NCI-H146 (cell line): ENCODE measurements around the gene SART1.

Source experiments
- DNase-seq: peaks from one replicate; lab custom pipeline; 2025; lab: John Stamatoyannopoulos, UW

SART1 gene, protein sequence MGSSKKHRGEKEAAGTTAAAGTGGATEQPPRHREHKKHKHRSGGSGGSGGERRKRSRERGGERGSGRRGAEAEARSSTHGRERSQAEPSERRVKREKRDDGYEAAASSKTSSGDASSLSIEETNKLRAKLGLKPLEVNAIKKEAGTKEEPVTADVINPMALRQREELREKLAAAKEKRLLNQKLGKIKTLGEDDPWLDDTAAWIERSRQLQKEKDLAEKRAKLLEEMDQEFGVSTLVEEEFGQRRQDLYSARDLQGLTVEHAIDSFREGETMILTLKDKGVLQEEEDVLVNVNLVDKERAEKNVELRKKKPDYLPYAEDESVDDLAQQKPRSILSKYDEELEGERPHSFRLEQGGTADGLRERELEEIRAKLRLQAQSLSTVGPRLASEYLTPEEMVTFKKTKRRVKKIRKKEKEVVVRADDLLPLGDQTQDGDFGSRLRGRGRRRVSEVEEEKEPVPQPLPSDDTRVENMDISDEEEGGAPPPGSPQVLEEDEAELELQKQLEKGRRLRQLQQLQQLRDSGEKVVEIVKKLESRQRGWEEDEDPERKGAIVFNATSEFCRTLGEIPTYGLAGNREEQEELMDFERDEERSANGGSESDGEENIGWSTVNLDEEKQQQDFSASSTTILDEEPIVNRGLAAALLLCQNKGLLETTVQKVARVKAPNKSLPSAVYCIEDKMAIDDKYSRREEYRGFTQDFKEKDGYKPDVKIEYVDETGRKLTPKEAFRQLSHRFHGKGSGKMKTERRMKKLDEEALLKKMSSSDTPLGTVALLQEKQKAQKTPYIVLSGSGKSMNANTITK

DNA sequence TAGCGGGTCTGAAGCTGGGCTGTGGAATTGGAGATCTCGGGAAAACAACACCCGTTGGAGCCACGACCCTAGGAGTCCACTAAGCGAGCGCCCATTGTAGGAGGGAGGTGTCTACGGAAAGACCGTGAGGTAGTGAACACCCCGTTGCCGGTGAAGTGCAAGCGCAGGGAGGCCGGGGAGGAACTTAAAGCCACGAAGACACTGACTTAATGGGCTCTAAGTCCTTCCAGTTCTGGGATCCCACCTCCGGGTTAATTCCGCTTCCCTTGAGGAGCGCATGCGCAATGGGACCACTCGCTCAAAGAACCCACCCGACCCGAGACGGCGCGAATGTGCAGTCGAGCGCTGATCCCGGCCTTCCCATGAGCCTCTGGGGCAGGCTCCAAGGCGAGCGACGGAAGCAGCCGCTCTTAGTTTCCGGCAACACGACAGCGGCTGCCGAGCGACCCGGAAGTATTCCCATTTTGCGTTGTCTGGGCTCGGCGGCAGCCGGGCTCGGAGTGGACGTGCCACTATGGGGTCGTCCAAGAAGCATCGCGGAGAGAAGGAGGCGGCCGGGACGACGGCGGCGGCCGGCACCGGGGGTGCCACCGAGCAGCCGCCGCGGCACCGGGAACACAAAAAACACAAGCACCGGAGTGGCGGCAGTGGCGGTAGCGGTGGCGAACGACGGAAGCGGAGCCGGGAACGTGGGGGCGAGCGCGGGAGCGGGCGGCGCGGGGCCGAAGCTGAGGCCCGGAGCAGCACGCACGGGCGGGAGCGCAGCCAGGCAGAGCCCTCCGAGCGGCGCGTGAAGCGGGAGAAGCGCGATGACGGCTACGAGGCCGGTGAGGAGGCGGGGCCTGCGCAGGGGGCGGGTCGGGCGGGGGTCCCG, at the start of gene SART1:
TSS of gene SART1 (plus strand) at position 468 of the 874 bp plus-strand sequence. CDS start at position 515, 47 bp downstream.
- peak; percentile 98 for DNase-seq

DNA sequence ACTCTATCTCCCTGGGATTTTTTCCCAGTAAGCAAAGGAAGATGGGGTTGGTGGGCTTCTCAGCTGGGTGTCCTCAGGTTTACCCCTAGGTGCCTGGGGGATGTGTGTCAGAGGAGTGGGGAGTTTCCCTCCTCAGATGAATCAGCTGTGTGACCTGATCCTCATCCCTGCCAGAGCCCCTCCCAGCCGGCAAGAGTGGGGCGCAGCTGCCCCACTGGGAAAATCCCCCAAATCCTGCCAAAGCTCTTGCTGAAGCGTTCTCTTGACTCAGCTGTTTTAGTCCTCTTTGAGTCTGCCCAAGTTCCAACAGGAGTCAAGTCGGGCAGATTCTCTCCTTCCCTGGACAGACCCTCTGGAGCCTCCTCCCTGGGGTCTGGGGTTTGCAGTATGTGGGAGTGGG, 48.7 kb upstream of the SART1 start:
- DNase-seq: no peak

DNA sequence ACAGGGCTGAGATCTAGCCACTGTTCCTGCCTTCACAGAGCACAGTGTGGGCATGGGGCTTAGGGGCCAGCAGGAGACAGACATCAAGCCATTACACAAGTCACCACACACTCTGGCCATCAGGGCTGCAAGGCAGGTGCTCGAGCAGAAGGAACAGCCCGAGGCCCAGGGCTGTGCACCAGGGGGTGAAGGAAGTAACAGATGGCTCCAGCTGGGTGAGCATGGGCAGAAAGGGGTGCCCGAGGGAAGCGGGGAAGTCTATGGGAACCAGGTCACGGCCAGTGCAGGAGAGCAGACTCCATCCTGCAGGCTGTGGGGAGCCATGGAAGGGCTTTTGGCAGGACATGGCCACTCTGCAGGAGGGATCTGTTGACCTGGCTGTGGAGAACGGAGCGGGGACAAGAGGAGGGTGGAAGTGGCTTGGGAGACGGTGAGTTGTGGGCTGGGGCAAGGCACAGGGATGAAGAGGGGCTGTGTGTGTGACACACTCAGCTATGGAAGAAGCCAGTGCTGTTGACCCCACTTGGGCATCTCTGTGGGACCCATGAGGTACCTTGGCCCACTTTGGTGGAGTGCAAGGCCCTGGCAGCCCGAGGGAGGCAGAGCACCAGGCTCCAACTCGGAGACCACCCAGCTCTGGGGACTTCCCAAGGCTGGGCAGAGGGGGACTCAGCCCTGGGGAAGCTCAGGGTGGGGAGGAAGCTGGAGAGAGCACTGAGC, 46.3 kb upstream of the SART1 start:
- no peak for DNase-seq

DNA sequence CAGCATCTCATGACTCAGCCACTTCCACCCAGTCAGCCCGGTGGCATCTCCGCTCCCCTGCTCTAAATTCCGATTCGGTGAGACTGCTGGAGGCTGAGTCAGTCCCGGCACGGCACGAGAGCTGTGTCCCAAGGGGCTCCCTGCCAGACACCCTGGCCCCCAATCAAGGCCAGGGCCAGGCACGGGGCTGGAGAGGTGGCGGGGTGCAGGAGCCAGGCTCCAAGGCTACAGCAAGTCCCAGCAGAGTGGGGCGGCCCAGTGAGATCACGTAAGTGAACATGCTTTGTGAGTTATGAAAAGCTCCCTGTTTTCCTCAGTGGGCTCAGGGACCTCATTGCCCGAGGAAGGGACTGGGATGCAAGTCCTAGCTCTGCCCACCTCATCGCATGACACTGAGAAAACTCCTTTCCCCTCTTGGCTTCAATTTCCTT, 45.7 kb upstream of the SART1 start:
- DNase-seq: no peak

DNA sequence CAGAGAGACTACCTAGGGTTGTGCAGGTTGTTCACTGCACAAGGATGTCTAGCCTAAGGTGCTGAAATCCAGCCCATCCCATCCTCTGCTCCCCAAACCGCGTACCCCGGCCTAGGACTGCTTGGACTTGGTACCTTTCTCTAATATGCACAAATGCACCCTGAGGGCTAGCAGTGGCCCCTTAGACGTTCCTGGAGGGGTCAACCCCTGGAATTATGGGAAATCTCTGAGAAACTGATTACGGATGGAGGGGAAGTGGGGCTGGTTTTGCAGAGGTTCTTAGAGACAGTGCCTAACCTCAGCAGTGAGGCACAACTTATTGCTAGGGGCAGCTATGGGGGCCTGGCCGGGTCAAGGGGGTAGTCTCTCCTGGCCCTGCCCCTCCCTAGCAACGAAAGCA, 45.1 kb upstream of the SART1 start:
- DNase-seq: no peak

DNA sequence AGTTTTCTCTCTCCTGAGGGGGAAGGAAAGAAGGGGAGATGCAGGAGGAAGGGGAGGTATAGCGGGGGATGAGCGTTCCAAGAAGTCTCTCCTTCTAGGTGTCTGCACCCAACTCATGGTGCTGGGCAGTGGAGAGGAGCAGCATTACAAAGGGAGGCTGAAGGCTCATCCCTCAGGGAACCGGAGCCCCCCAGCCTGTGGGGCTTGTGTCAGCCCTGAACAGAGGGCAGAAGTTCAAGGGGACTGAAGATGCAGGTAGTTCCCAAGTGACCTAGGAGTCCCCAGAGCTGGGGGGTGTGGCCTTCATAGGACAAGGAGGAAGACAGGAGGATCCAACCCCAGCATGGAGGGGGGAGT, 44.5 kb upstream of the SART1 start:
- DNase-seq: no peak

DNA sequence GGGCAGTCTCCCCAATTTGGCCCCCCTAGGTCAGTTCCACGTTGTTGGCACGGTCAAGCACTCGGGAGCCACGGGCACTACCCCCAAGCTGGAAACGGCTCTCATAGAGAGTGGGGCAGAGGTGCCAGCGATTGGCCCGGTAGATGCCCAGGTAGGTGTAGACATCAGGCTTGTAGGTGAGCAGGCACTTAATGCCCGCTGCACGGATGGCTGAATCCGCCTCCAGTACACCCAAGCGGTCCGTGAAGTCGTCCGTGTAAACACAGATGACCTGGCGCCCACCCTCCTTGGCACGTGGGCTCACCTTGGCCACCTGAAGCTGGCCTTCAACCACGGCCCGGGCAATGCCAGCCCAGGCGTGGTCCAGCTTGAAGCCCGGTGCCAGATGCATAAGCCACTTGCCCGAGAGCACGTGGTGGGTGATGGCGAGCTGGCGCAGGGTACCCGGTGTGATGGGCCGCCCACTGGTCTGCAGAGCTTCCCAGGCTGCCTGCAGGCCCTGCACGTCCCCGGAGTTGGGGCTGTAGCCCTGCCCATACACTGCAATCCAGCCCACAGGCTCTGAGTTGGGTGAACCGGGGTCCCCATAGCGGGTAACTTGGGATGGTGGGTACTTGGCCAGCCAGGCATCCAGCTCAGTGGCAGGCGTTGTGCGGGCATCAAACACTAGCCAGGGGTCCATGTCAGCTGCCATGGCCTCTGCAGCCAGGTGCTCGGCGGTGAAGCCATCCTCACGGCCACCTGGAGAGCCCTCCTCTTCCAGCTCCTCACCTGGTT, 43.9 kb upstream of the SART1 start:
- no peak for DNase-seq

DNA sequence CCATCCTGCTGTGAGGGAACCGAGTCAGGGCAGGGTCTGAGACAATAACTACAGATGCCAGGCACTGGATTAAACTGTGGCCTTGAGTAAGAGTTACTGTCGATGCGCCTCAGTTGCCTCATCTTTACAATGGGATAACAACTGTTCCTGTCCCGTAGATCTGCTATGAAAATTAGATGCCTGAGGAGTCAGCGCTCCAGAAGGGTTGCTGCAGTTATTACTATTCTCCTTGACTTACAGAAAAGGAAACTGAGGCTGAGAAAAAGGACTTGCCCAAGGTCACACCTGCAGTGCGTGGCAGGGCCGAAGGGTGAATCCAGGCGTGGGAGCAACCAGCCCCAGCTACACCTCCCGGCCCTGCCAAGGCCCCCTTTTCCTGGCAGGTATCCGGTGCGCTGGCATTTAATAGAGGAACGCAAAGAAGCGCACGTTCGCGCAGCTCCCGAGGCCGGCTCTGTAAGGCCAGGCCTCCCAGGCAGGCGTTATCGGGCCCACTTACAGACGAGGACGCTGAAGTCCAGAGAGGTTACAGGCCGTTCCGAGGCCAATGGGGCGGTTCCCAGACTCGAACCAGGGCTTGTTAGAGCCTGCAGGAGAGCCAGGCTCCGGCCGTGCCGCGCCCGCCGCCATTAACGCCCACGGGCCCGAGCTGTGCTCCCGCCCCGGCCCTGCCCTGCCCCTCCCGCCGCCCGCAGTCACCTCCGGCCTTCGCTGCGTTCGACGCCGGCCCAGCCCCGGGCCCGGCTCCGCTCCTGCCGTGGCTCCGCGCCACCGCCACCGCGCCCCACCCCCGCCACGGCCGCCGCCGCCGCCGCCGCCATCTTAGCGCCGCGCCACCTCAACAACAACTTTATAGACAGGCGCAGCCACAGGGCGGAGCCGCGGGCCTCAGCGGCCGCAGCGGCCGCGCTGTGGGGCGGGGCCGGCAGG, 43.1 kb upstream of the SART1 start, which contains the start of gene C11orf68:
TSS of gene C11orf68 (minus strand) at position 852 of the 930 bp plus-strand sequence. CDS start at position 821, 31 bp downstream.
- DNase-seq: peak; percentile 48

DNA sequence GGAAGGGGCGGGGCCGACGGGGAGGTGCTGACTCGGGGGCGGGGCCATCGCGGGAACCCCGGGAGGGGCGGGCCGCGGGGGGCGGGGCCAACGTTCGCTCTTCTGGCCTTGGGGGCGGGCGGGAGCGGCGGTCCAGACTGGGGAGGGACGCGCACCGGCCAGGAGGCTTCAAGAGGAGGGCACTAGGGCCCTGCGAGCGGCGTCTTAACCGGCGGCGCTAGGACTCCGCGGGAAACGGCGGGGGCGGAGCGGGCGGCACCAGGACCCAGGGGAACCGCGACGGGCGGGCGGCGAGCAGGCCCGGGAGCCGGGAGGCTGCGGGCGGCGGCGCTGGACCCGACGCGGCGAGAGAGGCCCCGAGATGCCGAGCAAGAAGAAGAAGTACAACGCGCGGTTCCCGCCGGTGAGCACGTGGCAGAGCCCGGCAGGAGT, 42.4 kb upstream of the SART1 start, which contains the start of gene DRAP1:
TSS of gene DRAP1 (plus strand) at position 286 of the 432 bp plus-strand sequence. CDS start at position 362, 76 bp downstream.
- DNase-seq: peak; percentile 99

DNA sequence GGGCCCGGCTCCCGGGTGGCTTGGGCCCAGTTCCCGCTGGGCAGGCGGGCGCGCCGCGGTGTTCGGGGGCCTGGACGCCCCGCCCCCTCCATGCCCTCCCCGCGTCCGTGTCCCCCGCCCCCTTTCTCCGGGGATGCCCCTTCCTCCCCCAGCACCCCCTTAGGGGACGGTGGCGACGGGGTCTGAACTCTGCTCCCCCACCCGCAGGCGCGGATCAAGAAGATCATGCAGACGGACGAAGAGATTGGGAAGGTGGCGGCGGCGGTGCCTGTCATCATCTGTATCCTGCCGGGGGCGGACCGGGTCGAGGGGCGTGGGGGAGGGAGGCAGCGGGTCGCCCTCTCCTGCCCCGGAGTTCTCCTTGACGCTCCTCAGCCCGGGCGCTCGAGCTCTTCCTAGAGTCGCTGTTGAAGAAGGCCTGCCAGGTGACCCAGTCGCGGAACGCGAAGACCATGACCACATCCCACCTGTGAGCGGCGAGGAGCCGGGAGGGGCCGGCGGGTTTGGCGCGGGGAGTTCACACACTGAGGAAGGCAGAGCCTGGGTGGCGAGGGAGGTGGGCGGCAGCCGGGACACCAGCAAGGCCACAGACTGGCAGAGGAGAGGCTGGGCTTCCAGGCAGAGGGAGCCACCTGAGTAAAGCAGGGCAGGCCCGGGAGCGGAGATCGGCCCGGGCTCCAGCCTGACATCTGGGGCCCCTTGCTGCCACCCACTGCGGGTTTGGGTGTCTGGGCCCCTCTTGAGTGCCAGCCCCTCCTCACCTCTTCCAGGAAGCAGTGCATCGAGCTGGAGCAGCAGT, 41.8 kb upstream of the SART1 start:
- peak; percentile 54 for DNase-seq

DNA sequence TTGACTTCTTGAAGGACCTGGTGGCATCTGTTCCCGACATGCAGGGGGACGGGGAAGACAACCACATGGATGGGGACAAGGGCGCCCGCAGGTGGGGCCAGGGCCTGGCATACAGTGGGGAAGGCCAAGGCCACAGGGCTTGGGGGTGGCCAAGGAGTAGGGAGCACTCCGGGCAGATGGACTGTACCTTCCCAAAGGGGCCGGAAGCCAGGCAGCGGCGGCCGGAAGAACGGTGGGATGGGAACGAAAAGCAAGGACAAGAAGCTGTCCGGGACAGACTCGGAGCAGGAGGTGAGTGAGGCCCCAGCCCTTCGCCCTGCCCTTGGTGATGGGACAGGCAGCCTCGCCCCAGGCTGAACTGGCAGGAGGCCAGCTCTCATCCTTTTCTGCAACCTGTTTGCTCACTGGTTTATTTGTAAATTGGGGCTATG, 41.1 kb upstream of the SART1 start:
- DNase-seq: no peak

DNA sequence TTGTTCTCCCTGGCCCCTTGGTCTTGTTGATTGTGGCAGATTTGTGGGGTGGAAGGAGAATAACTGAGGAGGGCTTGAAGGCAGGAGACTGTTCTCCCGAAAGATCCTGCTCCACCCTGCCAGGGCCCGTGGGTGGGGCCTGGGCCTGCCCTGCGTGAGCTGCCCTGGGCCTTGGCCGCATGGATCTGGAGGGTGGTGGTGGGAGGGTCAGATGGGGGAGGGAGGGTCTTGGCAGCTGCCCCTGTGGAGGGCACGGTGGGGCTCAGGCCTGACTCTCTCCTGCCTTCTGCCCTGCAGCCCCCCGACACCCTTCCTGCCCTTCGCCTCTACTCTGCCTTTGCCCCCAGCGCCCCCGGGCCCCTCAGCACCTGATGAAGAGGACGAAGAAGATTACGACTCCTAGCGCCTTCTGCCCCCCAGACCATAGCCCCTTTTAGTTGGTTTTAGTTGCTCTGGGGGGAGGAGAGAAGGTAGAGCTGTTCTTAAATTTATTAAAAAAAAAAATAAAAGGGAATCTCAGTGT, 40.4 kb upstream of the SART1 start:
- DNase-seq: no peak

DNA sequence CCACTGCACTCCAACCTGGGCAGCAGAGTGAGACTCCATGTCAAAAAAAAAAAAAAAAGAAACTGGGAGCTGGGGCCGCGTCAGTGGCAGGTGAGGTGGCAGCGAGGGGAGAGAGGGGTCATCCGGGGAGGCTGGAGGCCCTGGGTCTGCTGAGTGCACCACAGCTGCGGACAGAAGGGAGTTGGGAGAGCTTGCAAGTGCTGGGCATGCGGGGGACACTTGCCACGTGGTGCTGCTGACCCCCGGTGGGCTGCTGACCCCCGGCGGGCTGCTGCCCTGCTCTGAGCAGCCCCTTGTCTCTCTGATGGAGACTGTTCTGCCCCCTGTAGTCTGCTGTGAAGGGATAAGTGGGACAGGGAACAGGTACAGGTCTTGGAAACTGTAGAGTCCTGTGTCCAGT, 39.7 kb upstream of the SART1 start:
- DNase-seq: no peak

DNA sequence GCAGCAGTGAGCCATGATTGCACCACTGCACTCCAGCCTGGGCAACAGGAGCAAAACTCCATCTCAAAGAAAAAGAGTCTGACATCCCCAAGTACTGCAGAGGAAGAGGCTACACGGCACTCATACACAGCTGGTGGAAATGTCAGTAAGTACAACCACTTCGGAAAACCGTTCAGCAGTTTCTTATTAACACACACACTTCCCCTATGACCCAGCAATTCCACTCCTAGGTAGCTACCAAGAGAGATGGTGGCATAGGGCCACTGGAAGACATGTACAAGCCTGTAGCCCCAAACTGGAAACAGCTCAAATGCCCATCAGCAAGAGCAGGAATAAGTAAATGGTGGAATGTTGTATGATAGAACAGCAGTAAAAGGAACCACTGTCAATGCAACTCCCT, 39.0 kb upstream of the SART1 start:
- no peak for DNase-seq

DNA sequence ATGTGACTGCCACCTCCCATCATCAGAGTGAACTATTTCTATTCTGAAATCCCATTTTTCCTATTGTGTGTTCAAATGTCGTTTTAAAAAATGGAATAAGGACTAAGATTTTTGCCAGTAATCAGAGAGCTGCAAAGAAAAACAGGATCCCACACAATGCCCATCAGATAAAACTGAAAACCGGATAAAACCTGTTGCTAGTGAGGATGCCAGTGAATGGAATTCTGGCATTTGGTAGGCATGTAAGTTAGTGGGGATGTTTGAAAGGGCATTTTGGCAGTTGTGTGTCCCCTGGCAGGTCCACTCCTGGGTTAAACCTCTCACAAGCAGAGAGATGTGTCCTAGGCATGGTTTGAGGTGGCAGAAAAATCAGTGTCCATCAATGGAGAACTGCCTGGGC, 36.1 kb upstream of the SART1 start:
- DNase-seq: no peak

DNA sequence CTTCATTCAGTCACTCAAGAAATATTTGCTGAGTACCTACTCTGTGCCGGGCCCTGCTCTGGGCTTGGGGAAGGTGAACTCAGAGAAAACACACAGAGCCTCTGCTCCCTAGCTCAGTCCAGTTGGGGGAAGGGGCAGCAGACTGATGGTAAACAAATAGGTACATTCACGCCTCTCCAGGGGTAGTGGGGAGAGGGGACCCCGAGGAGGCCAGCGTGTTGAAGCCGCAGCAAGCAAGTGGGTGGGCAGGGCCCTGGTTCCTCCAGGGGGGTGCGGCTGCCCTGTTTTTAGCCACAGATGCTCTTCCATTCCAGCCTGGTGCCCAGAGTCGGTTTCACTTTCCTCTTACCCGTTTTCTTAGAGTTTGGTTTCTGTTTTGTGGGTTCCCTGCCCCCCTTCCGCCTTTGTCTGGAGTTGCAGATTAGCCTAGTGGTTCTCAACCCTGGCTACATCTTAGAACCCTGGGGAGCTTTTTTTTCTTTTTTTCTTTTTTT, 33.6 kb upstream of the SART1 start:
- no peak for DNase-seq

DNA sequence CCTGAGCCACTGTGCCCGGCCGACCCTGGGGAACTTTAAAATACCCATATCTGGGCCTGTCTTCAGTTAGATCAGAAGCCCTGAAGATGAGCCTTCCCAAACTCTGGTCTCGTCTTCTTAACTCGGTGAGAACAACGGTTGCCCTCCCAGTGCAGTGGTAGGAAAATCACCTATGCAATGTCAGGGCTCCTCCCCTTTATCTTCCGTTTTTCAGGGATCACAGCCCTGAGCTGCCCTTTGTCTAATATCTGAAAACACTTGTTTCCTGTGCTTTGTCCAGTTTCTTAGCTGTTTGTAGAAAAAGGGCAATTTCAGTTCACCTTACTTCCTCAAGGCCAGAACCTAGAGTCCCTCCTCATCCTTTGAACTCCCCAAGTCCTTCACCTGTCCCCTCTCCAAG, 32.9 kb upstream of the SART1 start:
- DNase-seq: no peak
